Pulmonary artery endothelial cell (primary cell): ENCODE data around the gene SOX13. TPM values are rescaled to one million over a fixed set of nuclear protein-coding genes. Genes with fewer than 3 reads are reported as not detected.
"Not testable (repeated sequence)": the region's sequence is repeated elsewhere in the genome, so short reads cannot be mapped to it uniquely, and the experiment has no call there.

Source experiments
- DNase-seq: peaks from one replicate; pipeline ENCODE4 v3.0.0-alpha.2; 2011; ENCODE audit warnings: low read depth, low spot score
- total RNA-seq: library from RNA; depleted of rRNA; stranded (reverse); fragments of >200 nt; gene quantifications from 2 replicates; pipeline ENCODE4 v1.2.3, GENCODE V29; 2014

SOX13 gene
- 9.1 and 10.1 TPM in 2 replicates for total RNA-seq

DNA sequence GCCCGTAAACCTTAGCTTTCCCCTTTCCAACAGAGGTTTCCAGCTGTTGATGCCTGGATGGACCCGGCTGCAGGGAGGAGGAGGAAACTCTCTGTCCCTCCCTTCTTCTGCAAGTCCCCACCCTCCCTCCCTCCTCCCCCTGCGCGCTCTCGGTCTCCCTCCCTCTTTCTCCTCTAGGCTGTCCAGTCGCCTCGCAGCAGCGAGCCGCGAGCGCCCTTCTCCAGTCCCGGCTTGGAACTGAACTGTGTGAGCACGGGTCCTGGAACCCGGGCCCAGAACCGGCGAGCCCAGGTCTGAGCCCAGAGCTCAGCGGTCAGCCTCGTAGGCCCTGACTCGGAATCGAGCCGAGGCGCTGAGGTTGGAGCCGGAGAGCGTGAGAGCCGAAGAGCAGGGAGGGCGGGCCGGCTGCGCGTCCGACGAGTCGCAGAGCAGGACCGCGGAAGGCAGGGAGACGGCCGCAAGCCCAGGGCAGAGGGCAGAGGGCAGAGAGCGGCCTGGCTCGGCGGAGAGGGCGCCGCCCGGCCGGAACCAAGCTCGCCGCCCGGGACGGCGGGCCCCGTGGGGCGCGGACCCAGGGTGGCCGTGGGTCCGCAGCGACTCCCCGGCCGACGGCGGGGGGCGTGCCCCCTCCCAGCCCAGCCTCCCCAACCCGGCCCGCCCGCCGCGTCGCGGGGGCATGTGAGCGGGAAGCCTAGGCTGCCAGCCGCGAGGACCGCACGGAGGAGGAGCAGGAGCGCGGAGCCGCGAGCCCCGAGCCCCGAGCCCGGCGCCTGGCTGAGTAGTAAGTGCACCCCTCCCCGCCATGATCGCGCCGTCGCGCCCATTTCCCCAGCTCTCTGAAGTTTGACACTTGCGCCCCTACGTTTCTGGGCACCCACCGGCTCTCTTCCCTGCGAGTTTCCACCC is at the start of gene SOX13:
TSS of gene SOX13 (plus strand) at position 185 of the 906 bp plus-strand sequence. CDS start 39,801 bp downstream, outside the sequence.
- peak; percentile 68 for DNase-seq

DNA sequence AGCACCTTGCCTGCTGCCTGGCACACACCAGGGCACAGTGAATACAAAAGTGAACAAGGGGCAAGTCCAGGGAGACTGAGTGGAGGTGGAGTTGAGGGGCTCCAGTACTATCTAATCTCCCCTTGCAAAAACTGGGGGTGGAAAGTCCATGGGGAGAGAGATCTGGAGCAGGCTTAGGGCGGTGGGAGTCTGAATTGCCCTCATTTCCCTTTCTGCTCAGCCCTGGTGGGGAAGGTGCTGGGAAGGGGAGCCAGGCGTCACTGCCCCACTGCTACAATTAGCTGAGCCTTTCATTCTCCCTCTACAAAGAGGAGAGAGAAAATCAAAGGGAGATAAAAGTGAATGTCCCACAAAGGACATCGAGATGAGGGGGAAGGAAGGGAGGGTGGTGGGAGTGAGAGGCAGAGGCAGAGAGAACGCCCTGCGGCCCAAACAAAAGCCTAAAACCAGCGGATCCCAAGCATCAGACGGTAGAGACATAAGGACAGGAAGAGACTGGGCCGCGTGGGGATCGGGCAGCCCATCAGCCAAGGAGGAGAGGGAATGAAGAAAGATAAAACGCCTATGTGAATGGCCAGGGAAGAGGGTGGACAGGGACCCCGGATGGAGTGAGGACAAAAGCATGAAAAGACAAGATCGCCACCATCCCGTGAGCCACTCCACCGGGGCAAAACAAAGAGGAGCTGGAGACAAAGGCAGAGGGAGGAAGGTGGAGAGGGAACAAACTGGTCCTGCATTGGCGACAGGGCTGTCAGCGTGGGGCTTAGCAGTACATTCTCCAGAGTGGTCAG is 46.8 kb upstream of the SOX13 start:
- DNase-seq, result no peak

DNA sequence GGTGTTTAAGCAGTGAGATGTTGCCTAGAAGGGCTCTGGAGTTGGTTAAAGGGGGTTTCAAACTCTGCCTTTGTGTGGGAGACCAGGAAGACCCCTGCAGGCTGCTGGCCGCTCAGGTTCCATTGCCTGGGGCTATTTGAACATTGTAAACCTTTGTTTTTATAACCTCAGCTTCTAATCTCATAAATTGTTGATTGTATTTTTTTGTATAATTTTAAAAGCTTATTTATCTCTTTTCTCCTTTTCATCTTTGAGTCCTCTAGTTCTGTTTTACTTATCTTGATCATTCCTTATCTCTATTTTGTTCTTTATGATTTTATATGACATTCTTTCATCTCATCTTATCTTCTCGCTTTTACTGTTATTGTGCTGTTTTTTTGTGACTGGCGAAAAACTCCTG is 45.5 kb upstream of the SOX13 start:
- no peak for DNase-seq

DNA sequence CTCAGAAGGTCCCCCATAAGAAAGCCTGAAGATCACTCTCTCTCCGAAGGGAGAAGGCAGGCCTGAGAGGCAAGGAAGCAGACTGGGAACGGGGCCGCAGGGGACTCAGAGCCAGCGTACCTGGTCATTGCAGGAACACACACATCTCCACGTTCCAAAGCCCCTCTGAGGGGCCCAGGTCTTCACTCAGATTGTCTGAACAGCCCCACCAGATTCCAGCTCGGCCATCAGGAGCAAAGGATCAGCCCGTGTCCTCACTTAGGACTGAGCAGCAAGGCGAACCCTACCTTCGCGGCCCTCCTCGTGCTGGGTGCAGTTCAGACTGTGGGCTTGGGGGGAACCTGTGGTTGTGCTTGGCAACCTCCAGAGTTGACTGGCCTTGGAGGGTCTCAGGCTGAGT is 43.9 kb upstream of the SOX13 start:
- no peak for DNase-seq

DNA sequence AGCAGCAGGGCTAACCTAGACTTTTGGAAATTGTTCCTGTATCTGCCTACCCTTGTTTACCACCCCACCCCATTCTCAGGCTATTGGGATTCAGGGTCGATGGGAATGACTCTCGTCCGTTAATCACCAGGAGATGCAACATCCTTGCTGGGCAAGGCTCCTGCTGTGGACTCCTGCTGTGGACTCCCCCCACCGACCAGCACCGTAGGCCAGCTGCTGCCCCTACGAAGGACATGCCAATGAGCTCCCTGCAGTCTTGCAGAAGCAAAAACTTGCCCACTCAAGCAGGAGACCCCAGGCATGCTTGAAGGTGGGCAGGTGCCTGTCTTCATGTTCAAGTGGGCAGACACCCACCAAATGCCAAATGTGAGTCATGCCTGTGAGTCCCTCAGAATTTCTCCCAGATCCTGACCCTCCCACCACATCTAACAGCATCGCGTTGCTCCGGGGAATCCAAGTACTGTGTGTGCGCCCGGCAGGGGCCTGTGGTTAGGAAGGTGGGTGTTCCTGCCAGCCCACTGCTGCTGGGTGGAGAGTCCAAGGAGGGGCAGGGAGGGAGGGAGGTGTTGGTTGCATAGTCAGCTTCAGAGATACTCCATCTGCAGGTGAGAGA is 41.7 kb upstream of the SOX13 start:
- no peak for DNase-seq

DNA sequence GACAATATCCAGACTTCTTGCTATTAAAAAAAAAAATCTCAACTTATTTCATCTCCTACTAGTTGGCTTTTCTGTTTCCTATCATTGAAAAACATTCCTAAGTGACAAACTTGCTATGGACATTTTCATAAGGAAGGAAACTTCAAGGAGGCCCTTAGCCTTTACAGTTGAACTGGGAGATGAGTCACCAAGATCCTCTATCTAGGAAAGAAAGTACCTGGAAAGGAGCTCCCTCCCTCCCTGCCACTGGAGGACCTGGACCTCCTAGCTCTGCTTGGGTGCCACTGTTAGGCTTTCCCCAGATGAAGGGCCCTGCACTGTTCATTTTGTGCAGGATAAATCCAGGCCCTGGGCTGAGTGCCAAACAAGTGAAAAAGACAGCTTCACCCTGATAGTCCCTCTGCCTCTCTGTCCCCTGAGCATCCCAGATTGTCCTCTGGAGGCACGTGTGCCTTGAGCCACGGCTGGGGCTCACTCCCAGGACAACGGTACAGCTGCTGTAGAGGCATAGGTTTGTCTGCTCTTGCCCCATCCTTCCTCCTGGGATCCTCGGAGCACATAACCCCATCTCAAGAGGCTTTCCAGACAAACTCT is 40.2 kb upstream of the SOX13 start:
- DNase-seq, result no peak

DNA sequence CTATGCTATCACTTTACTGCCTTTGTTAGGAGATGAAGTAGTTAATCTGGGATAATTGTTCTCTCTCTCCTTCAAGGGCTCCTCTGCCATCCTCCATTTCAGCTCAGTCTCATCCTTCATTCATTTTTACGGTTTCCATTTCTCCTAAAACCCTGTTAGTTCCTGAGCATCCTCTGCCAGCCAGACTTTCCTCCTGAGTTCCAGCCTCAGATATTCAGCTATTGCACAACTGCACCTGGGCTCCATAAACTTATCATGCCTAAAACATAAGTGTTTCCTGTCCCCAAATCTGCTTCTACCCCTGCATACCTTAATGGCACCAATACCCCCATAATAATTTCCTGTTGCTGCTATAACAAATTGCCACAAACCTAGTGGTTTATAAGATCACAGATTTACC is 39.6 kb upstream of the SOX13 start:
- no peak for DNase-seq

DNA sequence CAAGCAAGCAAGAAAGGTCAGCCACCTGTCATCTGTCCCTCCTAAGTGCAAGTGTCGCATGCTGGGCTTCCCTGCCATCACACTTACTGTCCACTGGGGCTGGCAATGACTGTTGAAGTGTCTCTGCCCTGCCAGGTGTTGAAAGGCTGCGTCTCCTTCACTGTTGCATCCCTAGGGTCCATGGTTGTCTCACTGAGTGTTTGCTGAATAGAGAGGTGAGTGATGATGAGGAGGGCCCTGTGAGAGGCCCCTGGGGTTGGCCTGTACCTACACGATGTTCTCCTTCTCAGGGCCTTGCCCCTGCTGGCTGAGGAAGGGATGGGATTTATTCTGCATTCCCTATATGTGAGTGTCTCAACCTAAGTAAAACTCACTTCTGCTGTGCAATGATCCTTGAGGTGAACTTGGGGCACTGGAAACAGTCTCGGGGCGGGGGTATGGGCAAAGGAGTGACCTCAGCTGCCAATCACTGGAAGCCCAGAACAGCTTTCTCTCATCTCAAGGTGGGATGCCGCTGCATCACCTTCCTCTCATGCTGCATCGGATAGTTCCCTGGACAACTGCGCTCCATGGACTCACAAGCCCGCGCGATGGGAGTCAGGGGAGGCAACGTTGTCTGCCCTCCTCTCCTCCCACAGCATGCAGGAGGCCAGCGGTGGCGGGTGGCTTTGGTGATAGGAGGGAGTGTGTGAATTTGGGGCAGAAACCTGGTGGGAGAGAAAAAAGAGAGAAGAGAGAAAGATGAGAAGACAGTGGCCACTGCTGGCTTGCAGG is 35.8 kb upstream of the SOX13 start:
- DNase-seq, result no peak

DNA sequence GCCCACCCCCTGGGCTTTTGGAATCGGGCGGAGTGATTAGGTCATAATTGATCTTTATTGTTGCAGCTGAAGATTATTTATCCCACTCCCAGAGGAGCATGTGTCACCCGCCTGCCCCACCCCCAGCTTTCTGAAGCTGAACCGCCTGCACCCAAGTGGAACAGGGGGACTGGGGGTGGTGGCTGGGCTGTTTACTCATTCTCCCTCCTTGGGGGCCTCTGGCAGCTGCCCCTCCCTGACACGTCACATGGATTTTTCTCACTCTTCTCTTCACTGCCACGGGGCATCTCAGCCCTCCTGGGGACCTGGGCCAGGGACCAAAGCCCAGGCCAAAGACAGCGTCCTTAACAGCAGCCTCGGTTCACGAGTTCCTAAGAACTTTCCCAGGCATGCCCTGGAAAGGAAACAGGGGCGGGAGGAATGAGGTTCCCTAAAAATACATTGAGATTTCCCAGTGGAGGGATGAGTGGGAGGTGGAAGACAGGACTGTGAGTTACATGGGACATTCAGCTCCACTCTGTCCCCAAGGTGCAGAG is 31.6 kb upstream of the SOX13 start:
- DNase-seq, result no peak

DNA sequence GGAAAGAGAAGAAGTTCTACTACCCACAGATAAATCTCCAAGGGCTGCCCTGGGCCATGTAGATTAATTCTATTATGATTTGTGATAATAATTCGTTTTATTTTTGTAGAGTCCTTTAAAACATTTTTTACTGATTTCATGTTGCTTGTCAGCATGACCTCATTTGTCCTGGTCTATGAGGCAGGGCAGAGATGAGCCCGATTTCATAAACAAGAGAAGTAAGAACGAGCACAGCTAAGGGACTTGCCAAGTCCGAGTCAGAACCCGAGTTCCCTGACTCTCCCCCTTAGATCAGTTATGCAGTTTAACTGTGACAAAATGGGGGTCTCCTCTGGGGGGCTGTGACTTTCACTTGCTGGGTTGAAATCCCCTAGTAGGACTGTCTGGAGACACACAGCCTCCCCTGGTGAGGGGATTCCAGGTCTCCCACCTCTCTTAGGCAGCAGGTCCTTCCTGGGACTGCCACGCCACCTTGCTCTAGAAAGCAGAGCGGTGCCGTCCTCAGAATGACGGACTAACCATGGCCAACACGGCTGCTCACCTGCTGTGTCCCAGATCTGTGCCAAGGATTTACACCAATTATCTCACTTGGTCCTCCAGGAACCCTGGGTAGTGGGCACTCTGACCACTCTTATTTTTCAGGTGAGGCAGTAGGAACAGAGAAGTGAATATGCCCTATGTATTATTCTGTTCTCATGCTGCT is 31.0 kb upstream of the SOX13 start:
- DNase-seq, result no peak

DNA sequence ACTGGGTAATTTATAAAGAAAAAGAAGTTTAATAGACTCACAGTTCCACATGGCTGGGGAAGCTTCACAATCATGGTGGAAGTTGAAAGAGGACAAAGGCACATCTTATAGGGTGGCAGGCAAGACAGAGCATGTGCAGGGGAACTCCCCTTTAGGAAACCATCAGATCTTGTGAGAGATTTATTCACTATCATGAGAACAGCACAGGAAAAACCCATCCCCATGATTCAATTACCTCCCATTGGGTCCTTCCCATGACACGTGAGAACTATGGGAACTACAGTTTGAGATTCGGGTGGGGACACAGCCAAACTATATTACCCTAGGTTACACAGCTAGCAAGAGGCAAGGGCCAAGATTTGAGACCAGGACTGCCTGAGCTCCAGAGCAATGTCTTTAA is 30.4 kb upstream of the SOX13 start:
- DNase-seq, result no peak

DNA sequence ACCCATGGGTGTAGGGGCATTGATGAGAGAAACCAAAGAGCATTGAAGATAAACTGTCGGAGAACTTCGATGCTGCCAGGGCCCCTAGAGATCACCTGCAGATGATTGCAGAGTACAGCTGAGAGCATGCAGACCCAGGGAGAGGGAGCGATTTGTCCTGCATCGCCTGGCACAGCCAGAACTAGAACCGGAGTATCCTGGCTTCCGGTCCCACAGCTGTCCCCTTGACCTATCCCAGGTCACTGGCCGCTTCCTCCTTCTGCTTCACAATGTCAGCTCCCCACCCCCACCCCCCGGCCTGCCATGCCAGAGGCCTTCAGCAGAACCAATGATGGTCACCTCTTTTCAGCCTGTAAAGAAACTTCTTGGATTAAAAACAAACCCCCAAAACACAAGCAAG is 29.2 kb upstream of the SOX13 start:
- DNase-seq, result no peak

DNA sequence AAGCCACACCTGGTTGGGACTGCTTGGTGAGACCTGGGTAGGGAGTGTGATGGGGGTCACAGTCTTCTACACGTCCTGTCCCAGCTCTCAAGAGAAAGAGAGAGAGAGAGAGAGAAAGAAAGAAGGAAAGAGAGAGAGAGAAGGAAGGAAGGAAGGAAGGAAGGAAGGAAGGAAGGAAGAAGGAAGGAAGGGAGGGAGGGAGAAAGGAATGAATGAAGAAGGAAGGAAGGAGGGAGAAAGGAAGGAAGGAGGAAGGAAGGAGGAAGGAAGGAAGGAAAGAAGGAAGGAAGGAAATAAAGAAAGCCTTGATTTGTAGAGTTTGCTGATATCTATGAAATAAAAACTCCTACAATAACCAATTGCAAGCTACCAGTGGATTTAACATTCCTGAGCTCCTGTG is 28.5 kb upstream of the SOX13 start:
- no peak for DNase-seq

DNA sequence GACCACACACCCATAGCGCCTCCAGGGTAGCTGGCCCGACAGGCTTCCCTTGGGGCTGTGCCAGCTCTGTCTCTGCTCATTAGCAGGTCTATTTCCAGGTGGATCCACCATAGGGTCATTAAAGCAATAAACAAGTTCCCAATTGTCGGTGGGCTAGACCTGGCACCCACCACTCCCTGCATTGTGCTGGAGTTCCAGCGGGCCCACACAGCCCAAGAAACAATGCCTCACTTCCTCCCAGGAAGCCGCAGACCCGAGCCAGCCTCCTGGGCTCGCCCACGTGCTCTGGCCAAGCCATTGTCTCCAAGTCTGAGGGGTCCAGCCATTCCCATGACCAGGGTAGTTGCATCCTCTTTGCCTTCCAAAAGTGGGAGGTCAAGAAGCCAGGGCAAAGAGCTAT is 27.5 kb upstream of the SOX13 start:
- DNase-seq, result peak; percentile 24

DNA sequence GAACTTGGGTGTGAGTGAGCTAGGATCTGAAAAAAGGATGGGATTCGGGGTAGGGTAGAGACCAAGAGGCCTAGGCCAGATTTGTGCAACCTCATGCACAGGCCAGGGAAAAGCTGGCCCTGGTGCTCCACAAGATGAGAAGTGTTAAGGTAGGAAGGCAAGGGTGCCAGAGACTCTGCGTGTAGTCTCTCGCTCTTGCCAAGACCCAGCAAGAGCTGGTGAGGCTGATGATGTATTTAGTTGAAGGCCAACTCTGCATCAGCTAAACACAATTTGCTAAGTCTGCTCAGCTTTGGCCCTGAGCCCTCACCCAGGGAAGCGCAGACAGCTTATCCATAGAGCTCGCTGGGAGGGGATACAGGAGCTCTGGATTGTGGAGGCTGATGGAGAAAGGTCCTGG is 26.6 kb upstream of the SOX13 start:
- no peak for DNase-seq

DNA sequence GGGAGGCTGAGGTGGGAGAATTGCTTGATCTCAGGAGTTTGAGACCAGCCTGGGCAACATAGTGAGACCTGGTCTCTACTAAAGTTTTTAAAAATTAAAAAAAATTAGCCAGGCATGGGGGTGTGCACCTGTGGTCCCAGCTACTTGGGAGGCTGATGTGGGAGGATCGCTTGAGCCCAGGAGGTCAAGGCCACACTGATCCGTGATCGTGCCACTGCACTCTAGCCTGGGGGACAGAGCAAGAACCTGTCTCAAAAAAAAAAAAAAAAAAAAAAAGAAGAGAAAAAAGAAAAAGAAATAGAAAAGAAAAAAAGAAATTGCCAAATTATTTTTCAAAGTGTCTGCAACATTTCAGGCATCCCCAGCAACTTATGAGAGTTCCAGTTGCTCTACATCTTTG is 24.1 kb upstream of the SOX13 start:
- not testable (repeated sequence) for DNase-seq

DNA sequence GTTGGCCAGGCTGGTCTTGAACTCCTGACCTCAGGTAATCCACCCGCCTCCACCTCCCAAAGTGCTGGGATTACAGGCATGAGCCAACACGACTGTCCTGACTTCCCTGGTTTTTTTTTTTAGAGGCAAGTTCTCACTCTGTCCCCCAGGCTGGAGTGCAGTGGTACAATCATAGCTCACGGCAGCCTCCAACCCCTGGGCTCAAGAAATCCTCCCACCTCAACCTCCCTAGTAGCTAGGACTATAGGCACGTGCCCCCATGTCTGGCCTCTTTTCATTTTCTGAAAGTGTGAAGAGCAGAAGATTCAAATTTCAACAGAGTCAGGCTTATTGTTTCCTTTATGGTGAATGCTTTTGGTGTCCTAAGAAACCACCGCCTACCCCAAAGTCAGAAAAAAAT is 21.7 kb upstream of the SOX13 start:
- no peak for DNase-seq

DNA sequence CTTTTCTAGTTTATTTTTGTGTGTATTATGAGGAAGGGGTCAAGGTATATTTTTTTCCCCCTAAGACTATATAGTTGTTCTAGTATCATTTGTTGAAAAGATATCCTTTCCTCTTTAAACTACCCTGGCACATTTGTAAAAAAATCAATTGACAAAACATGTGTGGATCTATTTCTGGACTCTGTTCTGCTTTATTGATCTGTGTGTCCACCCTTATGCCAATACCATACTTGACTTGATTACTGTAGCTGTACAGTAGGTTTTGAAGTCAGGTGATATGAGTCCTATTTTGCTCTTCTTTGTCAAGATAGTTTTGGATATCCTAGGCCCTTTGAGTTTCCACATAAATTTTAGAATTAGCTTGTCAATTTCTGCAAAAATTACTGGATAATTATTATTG is 21.2 kb upstream of the SOX13 start:
- DNase-seq, result no peak

DNA sequence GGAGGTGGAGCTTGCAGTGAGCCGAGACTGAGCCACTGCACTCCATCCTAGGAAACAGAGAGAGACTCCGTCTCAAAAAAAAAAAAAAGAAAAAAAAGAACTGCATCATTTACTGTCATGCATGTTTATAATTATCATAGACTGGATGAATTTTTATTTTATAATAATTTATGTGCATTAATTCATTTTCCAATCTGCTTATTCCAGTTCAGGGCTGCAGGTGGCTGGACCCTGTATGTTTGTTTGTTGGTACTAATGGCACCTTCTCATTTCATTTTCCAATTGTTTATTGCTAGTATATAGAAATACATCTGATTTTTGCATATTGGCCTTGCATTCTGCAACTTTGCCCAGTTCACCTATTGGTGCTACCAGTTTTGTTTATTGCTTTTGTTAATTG is 19.0 kb upstream of the SOX13 start:
- DNase-seq, result no peak

DNA sequence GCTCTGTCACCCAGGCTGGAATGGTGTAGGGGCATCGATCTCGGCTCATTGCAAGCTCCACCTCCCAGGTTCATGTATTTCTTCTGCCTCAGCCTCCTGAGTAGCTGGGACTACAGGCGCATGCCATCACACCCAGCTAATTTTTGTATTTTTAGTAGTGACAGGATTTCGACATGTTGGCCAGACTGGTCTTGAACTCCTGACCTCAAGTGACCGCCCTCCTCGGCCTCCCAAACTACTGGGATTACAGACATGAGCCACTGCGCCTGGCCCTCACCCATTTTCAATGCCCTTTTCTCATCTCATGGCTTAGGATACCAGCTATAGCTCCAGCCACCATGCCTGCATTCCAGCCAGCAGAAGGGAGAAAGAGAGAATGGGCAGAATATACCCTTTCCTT is 12.9 kb upstream of the SOX13 start:
- DNase-seq, result no peak
